Measurements from ENCODE around the gene MAP3K10.

- no peak for TF ChIP-seq CTCF (IDR thresholded peaks at IDR 0.05)
- no peak for TF ChIP-seq POLR2A (IDR thresholded peaks at IDR 0.05)
Measured at GRCh38 chr19:40149501-40149900, 41.7 kb upstream of the MAP3K10 start.

Data from testis (tissue), 2 donors.